Loucy (cell line): ENCODE data around the gene KCNN3.

Experiments used
- H2AFZ ChIP-seq: fragments of 200-600 bp; sonication (generic); 2 replicates; pipeline ENCODE4 v1.6.0; 2016; ENCODE audit warnings: antibody characterized with exemption, mild to moderate bottlenecking, low read length, moderate library complexity
- H3F3A ChIP-seq: fragments of 200-600 bp; 2 replicates; pipeline ENCODE4 v1.6.0; 2016; ENCODE audit warnings: antibody characterized with exemption, low read depth, mild to moderate bottlenecking
- H3K27me3 ChIP-seq: fragments of 200-600 bp; sonication (generic); 2 replicates; pipeline ENCODE4 v1.6.1; 2014; ENCODE audit warnings: low read length, mild to moderate bottlenecking; ENCODE audit not compliant: insufficient read depth, poor library complexity, severe bottlenecking
- H3K36me3 ChIP-seq: fragments of 200-600 bp; sonication (generic); 2 replicates; pipeline ENCODE4 v1.6.1; 2016; ENCODE audit warnings: low read length; ENCODE audit not compliant: insufficient read depth
- H3K4me1 ChIP-seq: fragments of 200-600 bp; sonication (generic); 2 replicates; pipeline ENCODE4 v1.5.1; 2014; ENCODE audit warnings: low read length, mild to moderate bottlenecking; ENCODE audit not compliant: insufficient read depth, poor library complexity, severe bottlenecking
- H3K4me2 ChIP-seq: fragments of 200-600 bp; sonication (generic); 2 replicates; pipeline ENCODE4 v1.6.0; 2014; ENCODE audit warnings: antibody characterized with exemption, low read length, low read depth, mild to moderate bottlenecking; ENCODE audit not compliant: poor library complexity, severe bottlenecking
- H3K4me3 ChIP-seq: fragments of 200-600 bp; sonication (generic); 2 replicates; pipeline ENCODE4 v1.5.1; 2014; ENCODE audit warnings: low read length, mild to moderate bottlenecking, mixed read lengths; ENCODE audit not compliant: poor library complexity, severe bottlenecking
- H3K79me2 ChIP-seq: fragments of 200-600 bp; sonication (generic); 2 replicates; pipeline ENCODE4 v1.6.1; 2014; ENCODE audit warnings: low read length; ENCODE audit not compliant: insufficient read depth
- H3K9ac ChIP-seq: fragments of 200-600 bp; sonication (generic); 2 replicates; pipeline ENCODE4 v1.6.0; 2014; ENCODE audit warnings: mild to moderate bottlenecking, low read depth, low read length, moderate library complexity; ENCODE audit not compliant: poor library complexity, severe bottlenecking
- H3K9me2 ChIP-seq: fragments of 200-600 bp; sonication (generic); replicated peaks from 2 replicates; pipeline ENCODE4 v1.6.1; 2016; ENCODE audit warnings: low read depth, low read length, mixed read lengths
- H3K9me3 ChIP-seq: fragments of 200-600 bp; sonication (generic); 2 replicates; pipeline ENCODE4 v1.6.1; 2014; ENCODE audit warnings: mild to moderate bottlenecking, antibody characterized with exemption, low read length, low read depth; ENCODE audit not compliant: insufficient read depth
- H4K20me1 ChIP-seq: fragments of 200-600 bp; sonication (generic); 2 replicates; pipeline ENCODE4 v1.6.0; 2014; ENCODE audit warnings: antibody characterized with exemption, low read length, mild to moderate bottlenecking; ENCODE audit not compliant: insufficient read depth, poor library complexity, severe bottlenecking
- CTCF ChIP-seq: fragments of 200-600 bp; sonication (generic); conservative IDR thresholded peaks from 2 replicates; pipeline ENCODE4 v1.5.1; 2014; ENCODE audit warnings: mild to moderate bottlenecking, antibody characterized with exemption, low read length
- EZH2phosphoT487 ChIP-seq: fragments of 200-600 bp; IDR thresholded peaks from 2 replicates; pipeline ENCODE4 v1.6.1; 2018; ENCODE audit warnings: antibody characterized with exemption, mild to moderate bottlenecking, moderate library complexity, borderline replicate concordance

Gene KCNN3

GRCh38 chr1:154879038-154879421, 8.9 kb upstream of the KCNN3 start:
- Histone ChIP-seq H3K4me1 (no peaks in the 10 kb centered on the region), H3K9me3 (no peaks in the 10 kb centered on the region), H4K20me1 (no peaks in the 10 kb centered on the region), H3K79me2 (no peaks in the 10 kb centered on the region), H3K27me3 (no peaks in the 10 kb centered on the region), H3K9me2 (no peaks in the 10 kb centered on the region), H3K4me2 (no peak overlapping the region), H3K36me3 (no peaks in the 10 kb centered on the region), H3F3A (no peaks in the 10 kb centered on the region), H2AFZ (peak overlapping the region; percentile 58; the same call in 1 of the 2 replicates), H3K9ac (no peak overlapping the region), H3K4me3 (no peak overlapping the region)
- TF ChIP-seq CTCF (no peak), EZH2phosphoT487 (no peak)

GRCh38 chr1:154878371-154879037, 8.4 kb upstream of the KCNN3 start:
- no peaks in the 10 kb centered on the region for H3K36me3 ChIP-seq
- no peaks in the 10 kb centered on the region for H4K20me1 ChIP-seq
- H3K79me2 ChIP-seq: no peaks in the 10 kb centered on the region
- no peaks in the 10 kb centered on the region for H3F3A ChIP-seq
- TF ChIP-seq CTCF: peak; percentile 90
- no peak for TF ChIP-seq EZH2phosphoT487
- H3K9me2 ChIP-seq: no peaks in the 10 kb centered on the region
- no peaks in the 10 kb centered on the region for H3K27me3 ChIP-seq
- no peaks in the 10 kb centered on the region for H3K4me1 ChIP-seq
- H3K4me3 ChIP-seq: no peak overlapping the region
- H3K4me2 ChIP-seq: no peak overlapping the region
- no peaks in the 10 kb centered on the region for H3K9me3 ChIP-seq
- no peak overlapping the region for H3K9ac ChIP-seq
- H2AFZ ChIP-seq: peak overlapping the region; percentile 58; the same call in 1 of the 2 replicates

DNA sequence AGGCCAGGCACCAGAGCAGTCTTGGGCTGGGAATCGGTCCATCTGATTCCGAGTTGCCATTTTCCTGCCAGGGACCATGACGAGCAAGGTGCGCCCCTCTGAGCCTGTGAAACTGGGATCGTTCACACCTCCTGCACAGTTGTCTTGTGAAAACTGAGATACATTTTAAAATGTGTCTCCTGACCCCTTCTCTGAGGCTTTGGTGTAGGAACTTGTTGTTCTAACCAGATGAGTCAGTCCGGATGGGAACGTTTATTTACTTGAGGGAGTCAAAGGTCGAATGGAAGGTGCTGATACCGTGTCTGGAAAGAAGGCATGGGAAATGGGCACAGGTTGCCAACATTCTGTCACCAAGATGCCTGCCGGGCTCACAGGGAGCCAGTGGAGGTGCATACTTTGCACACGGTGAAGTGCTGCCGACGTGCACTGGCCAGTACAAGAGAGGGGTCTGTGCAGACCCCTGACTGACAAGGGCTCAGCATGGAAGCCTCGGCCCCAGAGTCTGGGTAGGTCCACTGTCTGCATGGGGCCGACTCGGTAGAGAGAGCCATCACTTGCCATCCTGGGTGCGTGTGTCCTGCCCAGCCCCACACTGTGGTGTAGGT, 7.4 kb upstream of the KCNN3 start:
- H3K27me3 ChIP-seq: no peaks in the 10 kb centered on the region
- no peak overlapping the region for H2AFZ ChIP-seq
- TF ChIP-seq CTCF: no peak
- no peak for TF ChIP-seq EZH2phosphoT487

More for the DNA sequence above, 7.4 kb upstream of the KCNN3 start:
- no peaks in the 10 kb centered on the region for H3K79me2 ChIP-seq
- no peaks in the 10 kb centered on the region for H3K9me2 ChIP-seq
- no peaks in the 10 kb centered on the region for H3F3A ChIP-seq
- no peaks in the 10 kb centered on the region for H4K20me1 ChIP-seq
- H3K36me3 ChIP-seq: no peaks in the 10 kb centered on the region
- H3K4me2 ChIP-seq: no peak overlapping the region
- no peak overlapping the region for H3K9ac ChIP-seq
- H3K9me3 ChIP-seq: no peaks in the 10 kb centered on the region
- H3K4me1 ChIP-seq: no peaks in the 10 kb centered on the region
- no peak overlapping the region for H3K4me3 ChIP-seq
